Lower lobe of right lung (tissue), 2 donors: Measurements from ENCODE around the gene C16orf78. TPM values are rescaled to one million over a fixed set of nuclear protein-coding genes. Genes with fewer than 3 reads are reported as not detected.

Source experiments
- ATAC-seq, 2 donors: fragments of 200-7000 bp; cut with Tn5 transposase; one replicate each; pipeline ENCODE4 v1.9.1; 2020 to 2022; ENCODE audit warnings: mild to moderate bottlenecking in 2 of 2, moderate library complexity in 2 of 2
- DNase-seq: peaks from one replicate; pipeline ENCODE4 v3.0.0-alpha.2; 2020
- H3K27ac ChIP-seq: fragments of 200-600 bp; one replicate; pipeline ENCODE4 v1.8.0; 2022
- H3K27me3 ChIP-seq: fragments of 200-600 bp; one replicate; pipeline ENCODE4 v1.8.0; 2022; ENCODE audit warnings: low read depth
- H3K36me3 ChIP-seq: fragments of 200-600 bp; one replicate; pipeline ENCODE4 v1.8.0; 2022; ENCODE audit warnings: mild to moderate bottlenecking
- H3K4me1 ChIP-seq: fragments of 200-600 bp; one replicate; pipeline ENCODE4 v1.8.0; 2022
- H3K4me3 ChIP-seq: fragments of 200-600 bp; one replicate; pipeline ENCODE4 v1.8.0; 2022; ENCODE audit warnings: mild to moderate bottlenecking
- H3K9me3 ChIP-seq: fragments of 200-600 bp; one replicate; pipeline ENCODE4 v1.8.0; 2022
- intact Hi-C: fragments of 100-400 bp; cut with DNase I; formaldehyde crosslinking; loops from one replicate; pipeline ENCODE4 v1.11.0; 2022
- total RNA-seq: library from RNA; stranded (reverse); fragmentation: NEBNext Ultra II Directional; extraction: Animal tissue kit (Norgen Biotek cat#: 25700); gene quantifications from one replicate; pipeline ENCODE4 v1.2.1, GENCODE V29; 2021
- TF ChIP-seq, protein P1 (sequence below): fragments of 200-600 bp; IDR thresholded peaks from one replicate; pipeline ENCODE4 v1.8.0; 2022; ENCODE audit warnings: antibody characterized with exemption, mild to moderate bottlenecking
- donor health status: DM: no; HTN: yes; CAD: no; lungs with severe emphysema.

Gene C16orf78
- total RNA-seq, 1 donor from 2014 or later = not detected

DNA sequence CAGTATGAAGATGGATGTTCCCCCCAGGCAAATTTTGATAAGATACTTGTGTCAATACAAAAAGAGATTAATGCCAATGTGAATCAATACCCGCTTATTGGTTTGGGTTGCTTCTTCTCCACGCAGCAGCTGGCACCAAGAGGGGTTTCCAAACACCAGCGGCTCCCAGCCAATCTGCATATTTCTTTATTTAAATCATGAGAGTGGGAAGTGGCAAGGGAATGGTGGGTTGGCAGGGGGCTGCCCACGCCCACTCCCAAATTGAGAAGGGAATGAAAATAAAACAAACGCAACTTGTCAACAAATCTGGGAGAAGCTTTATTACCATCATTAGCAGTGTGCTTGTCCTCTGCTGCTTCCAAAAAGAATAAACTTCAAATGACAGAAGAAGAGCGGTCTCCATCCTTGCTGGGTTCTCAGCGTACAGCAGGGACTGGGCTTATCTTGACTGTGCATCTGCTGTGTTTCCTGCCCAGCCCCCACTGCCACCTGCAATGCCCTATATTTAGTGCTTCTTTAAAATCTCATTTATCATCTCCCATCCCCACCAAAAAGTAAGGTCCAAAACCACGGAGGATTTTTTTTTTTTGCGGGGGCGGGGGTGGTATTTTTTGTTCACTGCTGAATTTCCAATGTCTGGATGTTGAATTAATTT is 34.9 kb upstream of the C16orf78 start:
- intact Hi-C loops = no loop called here
- Histone ChIP-seq H3K27ac (no peak overlapping the region), H3K4me1 (no peaks in the 10 kb centered on the region), H3K27me3 (peaks cover 11% of the 10 kb centered on the region), H3K9me3 (no peaks in the 10 kb centered on the region), H3K36me3 (no peaks in the 10 kb centered on the region), H3K4me3 (no peak overlapping the region)
- DNase-seq (no peak), ATAC-seq (no peak)
- TF ChIP-seq, protein P1, sequence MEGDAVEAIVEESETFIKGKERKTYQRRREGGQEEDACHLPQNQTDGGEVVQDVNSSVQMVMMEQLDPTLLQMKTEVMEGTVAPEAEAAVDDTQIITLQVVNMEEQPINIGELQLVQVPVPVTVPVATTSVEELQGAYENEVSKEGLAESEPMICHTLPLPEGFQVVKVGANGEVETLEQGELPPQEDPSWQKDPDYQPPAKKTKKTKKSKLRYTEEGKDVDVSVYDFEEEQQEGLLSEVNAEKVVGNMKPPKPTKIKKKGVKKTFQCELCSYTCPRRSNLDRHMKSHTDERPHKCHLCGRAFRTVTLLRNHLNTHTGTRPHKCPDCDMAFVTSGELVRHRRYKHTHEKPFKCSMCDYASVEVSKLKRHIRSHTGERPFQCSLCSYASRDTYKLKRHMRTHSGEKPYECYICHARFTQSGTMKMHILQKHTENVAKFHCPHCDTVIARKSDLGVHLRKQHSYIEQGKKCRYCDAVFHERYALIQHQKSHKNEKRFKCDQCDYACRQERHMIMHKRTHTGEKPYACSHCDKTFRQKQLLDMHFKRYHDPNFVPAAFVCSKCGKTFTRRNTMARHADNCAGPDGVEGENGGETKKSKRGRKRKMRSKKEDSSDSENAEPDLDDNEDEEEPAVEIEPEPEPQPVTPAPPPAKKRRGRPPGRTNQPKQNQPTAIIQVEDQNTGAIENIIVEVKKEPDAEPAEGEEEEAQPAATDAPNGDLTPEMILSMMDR = no peak

DNA sequence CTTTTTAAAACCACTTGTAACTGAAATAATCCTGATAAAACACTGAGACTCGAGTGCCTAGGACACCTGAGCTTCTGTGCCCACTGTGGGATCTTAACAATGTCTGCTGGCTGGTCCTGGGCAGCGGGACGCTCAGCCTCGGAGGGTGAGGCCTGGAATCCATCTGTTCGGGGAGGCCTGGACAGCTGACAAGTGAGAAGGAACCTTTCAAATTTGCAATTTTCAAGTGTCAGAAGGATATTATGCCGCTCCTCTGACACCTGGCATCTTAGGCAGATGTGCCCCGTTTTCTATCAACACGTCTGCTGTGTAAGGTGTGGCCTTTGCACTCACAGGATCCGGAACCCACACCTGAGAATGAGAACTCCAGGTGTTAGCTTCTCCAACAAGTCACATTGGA is 33.1 kb upstream of the C16orf78 start:
- Histone ChIP-seq H3K4me1 (no peaks in the 10 kb centered on the region), H3K9me3 (no peaks in the 10 kb centered on the region), H3K27me3 (peaks cover 11% of the 10 kb centered on the region), H3K4me3 (no peak overlapping the region), H3K27ac (no peak overlapping the region), H3K36me3 (no peaks in the 10 kb centered on the region)
- TF ChIP-seq, protein P1 = no peak
- no peak for DNase-seq
- intact Hi-C loops = no loop called here
- no peak for ATAC-seq

DNA sequence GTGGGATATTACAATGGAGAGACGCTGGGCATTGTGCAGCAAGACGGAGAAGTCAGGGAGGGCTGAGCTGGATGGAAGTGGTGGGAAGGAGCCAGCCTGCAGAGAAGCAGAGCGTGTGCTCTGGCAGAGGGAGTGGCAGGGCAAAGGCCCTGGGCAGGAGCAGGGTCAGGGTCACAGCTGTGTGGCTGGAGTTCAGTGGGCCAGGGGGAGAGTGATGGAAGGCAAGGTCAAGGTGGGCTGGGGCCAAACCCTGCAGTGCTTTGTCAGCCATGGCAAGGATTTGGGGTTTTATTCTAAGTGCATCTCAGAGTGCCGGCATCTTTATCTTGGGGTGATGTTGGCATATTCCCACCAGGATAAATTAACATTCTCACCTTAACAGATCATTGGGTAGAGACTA is 31.9 kb upstream of the C16orf78 start:
- Histone ChIP-seq H3K36me3 (no peaks in the 10 kb centered on the region), H3K27ac (no peak overlapping the region), H3K9me3 (no peaks in the 10 kb centered on the region), H3K4me1 (no peaks in the 10 kb centered on the region), H3K27me3 (peaks cover 11% of the 10 kb centered on the region), H3K4me3 (no peak overlapping the region)
- no peak for DNase-seq
- intact Hi-C loops = no loop called here
- TF ChIP-seq, protein P1 = no peak
- ATAC-seq = no peak

DNA sequence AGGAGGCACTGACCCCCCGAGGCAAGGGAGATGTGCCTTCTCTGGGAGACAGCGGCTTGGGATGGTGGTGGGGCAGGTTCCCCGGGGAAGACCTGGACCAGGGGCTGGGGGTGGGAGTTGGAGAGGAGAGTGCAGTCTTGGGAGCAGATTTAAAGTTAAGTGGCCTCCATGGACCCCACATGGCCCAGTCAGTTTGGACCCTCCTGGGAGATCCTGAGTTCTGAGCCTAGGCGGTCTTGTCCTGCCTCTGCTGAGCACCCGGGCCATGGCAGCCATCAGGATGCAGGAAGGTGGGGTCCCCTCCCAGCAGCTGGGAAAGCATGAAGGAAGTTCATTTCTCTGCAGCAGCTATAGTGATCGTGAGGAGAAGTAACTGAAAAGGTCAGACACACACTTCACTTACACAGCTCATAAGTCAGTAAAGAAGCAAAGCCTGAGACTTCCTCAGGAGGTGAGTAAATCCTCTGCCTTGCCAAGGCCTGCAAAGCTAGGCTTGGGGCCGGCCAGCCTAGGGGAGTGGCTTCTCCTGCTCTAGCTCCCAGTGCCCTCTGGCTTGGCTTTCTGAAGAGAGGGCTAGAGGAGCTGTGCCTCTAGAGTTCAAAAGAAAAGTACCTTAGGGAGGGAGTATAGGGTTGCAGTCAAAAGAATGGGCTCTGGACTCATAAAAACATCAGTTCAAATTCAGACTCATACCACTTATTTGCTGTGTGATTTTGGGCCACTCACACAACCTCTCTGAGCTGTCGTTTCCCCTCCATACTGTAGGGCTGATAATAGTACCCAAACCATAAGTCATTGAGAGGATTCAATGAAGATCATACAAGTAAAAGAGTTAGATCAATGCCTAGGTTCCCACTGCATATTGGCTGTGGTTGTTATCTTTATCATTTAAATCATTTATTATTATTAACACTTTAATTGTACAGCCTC is 31.0 kb upstream of the C16orf78 start:
- intact Hi-C loops = no loop called here
- no peak overlapping the region for H3K27ac ChIP-seq
- H3K4me3 ChIP-seq = no peak overlapping the region
- DNase-seq (no peak), ATAC-seq (no peak)
- H3K4me1 ChIP-seq = no peaks in the 10 kb centered on the region
- peaks cover 20% of the 10 kb centered on the region for H3K27me3 ChIP-seq
- no peaks in the 10 kb centered on the region for H3K36me3 ChIP-seq
- no peaks in the 10 kb centered on the region for H3K9me3 ChIP-seq
- TF ChIP-seq, protein P1 = no peak

DNA sequence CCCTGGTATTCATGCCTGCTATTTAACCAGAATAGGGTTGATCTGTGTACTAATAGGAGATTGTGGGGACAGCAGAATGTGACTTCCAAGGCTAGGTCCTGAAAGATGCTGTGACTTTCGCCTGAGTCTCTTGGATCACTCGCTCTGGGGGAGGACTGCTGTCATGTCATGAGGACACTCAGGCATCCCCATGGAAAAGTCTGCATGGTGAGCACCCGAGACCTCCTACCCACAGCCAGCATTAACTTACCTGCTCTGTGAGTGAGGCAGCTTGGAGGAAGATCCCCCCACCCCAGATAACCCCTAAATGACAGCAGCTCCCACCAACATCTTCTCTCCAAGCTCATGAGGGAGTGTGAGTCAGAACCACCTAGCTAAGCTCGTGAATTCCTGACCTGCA is 30.3 kb upstream of the C16orf78 start:
- no peak for DNase-seq
- H3K27me3 ChIP-seq = peaks cover 17% of the 10 kb centered on the region
- no peaks in the 10 kb centered on the region for H3K36me3 ChIP-seq
- ATAC-seq = no peak
- no peaks in the 10 kb centered on the region for H3K4me1 ChIP-seq
- H3K9me3 ChIP-seq = no peaks in the 10 kb centered on the region
- TF ChIP-seq, protein P1 = no peak
- no peak overlapping the region for H3K27ac ChIP-seq
- intact Hi-C loops = no loop called here
- no peak overlapping the region for H3K4me3 ChIP-seq
